Smooth muscle cell (in vitro differentiated cells): Measurements from ENCODE around the gene FOXD2. TPM values are rescaled to one million over a fixed set of nuclear protein-coding genes. Genes with fewer than 3 reads are reported as not detected.

Experiments used
- DNase-seq: peaks from one replicate; lab custom pipeline; 2025; ENCODE audit not compliant: unreplicated experiment; lab: John Stamatoyannopoulos, UW
- H2AFZ ChIP-seq: fragments of 200-600 bp; sonication (generic); 2 replicates; pipeline ENCODE4 v1.6.0; 2016; ENCODE audit warnings: antibody characterized with exemption, low read depth, mild to moderate bottlenecking
- H3F3A ChIP-seq: fragments of 200-600 bp; sonication (generic); 2 replicates; pipeline ENCODE4 v1.6.0; 2017; ENCODE audit warnings: antibody characterized with exemption, low read depth
- H3K27ac ChIP-seq: fragments of 200-600 bp; sonication (generic); 2 replicates; pipeline ENCODE4 v1.5.1; 2016; ENCODE audit warnings: low read depth, mild to moderate bottlenecking
- H3K27me3 ChIP-seq: fragments of 200-600 bp; sonication (generic); 2 replicates; pipeline ENCODE4 v1.6.1; 2016; ENCODE audit warnings: low read depth, mild to moderate bottlenecking
- H3K36me3 ChIP-seq: fragments of 200-600 bp; sonication (generic); 2 replicates; pipeline ENCODE4 v1.5.1; 2016; ENCODE audit warnings: low read depth
- H3K4me1 ChIP-seq: fragments of 200-600 bp; sonication (generic); 2 replicates; pipeline ENCODE4 v1.5.1; 2016; ENCODE audit warnings: low read depth
- H3K4me2 ChIP-seq: fragments of 200-600 bp; sonication (generic); 2 replicates; pipeline ENCODE4 v1.6.0; 2016; ENCODE audit warnings: mild to moderate bottlenecking
- H3K4me3 ChIP-seq: fragments of 200-600 bp; sonication (generic); 2 replicates; pipeline ENCODE4 v1.5.1; 2016; ENCODE audit warnings: mild to moderate bottlenecking
- H3K79me2 ChIP-seq: fragments of 200-600 bp; sonication (generic); 2 replicates; pipeline ENCODE4 v1.6.0; 2016; ENCODE audit warnings: low read depth, mild to moderate bottlenecking
- H3K9ac ChIP-seq: fragments of 200-600 bp; sonication (generic); 2 replicates; pipeline ENCODE4 v1.6.0; 2016; ENCODE audit warnings: low read depth
- H3K9me3 ChIP-seq: fragments of 200-600 bp; sonication (generic); replicated peaks from 2 replicates; pipeline ENCODE4 v1.5.1; 2016; ENCODE audit warnings: low read depth
- H4K20me1 ChIP-seq: fragments of 200-600 bp; sonication (generic); 2 replicates; pipeline ENCODE4 v1.6.0; 2016; ENCODE audit warnings: low read depth
- CTCF ChIP-seq: fragments of 200-600 bp; sonication (generic); IDR thresholded peaks from 2 replicates; pipeline ENCODE4 v1.5.1; 2017; ENCODE audit warnings: borderline replicate concordance, mild to moderate bottlenecking, antibody characterized with exemption; ENCODE audit not compliant: insufficient read depth, poor library complexity, severe bottlenecking
- WGBS: methylation state at CpG from one replicate; pipeline ENCODE4 v1.1.7; 2016; ENCODE audit warnings: low lambda C conversion rate; 5-methylcytosine and 5-hydroxymethylcytosine counted together
- polyA plus RNA-seq: library from polyadenylated mRNA; unstranded; fragments of >200 nt; fragmentation: Nextera tagmentation; extraction: Ambion mirVana; gene quantifications from 2 replicates; pipeline ENCODE4 v1.2.1, GENCODE V29; 2016
- total RNA-seq: library from RNA; depleted of rRNA; stranded (reverse); fragments of >200 nt; gene quantifications from 2 replicates; pipeline ENCODE4 v1.2.3, GENCODE V29; 2014

FOXD2 gene
- total and polyA plus RNA-seq, 2 experiments from 2014 or later = 0.09 TPM; not detected in 1

DNA sequence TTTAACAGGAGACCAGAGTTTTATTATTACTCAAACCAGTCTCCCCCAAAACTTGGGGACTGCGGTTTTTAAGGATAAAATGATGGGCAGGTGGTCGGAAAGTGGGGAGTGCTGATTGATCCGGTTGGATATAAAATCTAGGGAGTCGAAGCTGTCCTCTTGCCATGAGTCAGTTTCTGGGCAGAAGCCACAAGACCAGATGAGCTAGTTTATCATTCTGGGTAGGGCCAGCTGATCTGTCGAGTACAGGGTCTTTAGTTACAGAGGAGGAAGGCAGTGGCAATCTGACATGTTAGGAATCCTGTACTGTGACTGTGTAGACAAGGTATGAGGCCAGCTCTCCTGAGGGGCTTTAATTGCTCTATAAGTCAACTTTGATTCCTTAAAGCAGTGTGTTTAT, 44.7 kb upstream of the FOXD2 start:
- Histone ChIP-seq H4K20me1 (no peaks in the 10 kb centered on the region), H3K9me3 (no peaks in the 10 kb centered on the region), H3K27ac (no peak overlapping the region), H3K9ac (no peak overlapping the region), H3K4me1 (no peaks in the 10 kb centered on the region), H3K4me2 (no peak overlapping the region), H3K79me2 (no peaks in the 10 kb centered on the region), H3F3A (no peaks in the 10 kb centered on the region), H2AFZ (no peak overlapping the region), H3K27me3 (peaks cover 83% of the 10 kb centered on the region), H3K36me3 (no peaks in the 10 kb centered on the region), H3K4me3 (no peak overlapping the region)
- WGBS = 73% methylated on average over 5 of the region's 5 CpGs
- no peak for DNase-seq
- TF ChIP-seq CTCF = no peak

GRCh38 chr1:47395433-47395832, 42.4 kb upstream of the FOXD2 start:
- Histone ChIP-seq H2AFZ (no peak overlapping the region), H3K9ac (no peak overlapping the region), H3F3A (no peaks in the 10 kb centered on the region), H3K4me2 (no peak overlapping the region), H4K20me1 (no peaks in the 10 kb centered on the region), H3K79me2 (no peaks in the 10 kb centered on the region), H3K9me3 (no peaks in the 10 kb centered on the region), H3K36me3 (no peaks in the 10 kb centered on the region), H3K27me3 (peaks cover 97% of the 10 kb centered on the region), H3K27ac (no peak overlapping the region), H3K4me3 (no peak overlapping the region), H3K4me1 (no peaks in the 10 kb centered on the region)
- no peak for DNase-seq
- 82% methylated on average over 3 of the region's 3 CpGs for WGBS
- TF ChIP-seq CTCF = no peak

- 93% methylated on average over 6 of the region's 6 CpGs for WGBS
- Histone ChIP-seq H2AFZ (no peak overlapping the region), H3F3A (no peaks in the 10 kb centered on the region), H4K20me1 (no peaks in the 10 kb centered on the region), H3K4me3 (no peak overlapping the region), H3K4me1 (no peaks in the 10 kb centered on the region), H3K79me2 (no peaks in the 10 kb centered on the region), H3K36me3 (no peaks in the 10 kb centered on the region), H3K27ac (no peak overlapping the region), H3K9me3 (no peaks in the 10 kb centered on the region), H3K27me3 (peaks cover 99% of the 10 kb centered on the region), H3K9ac (no peak overlapping the region), H3K4me2 (no peak overlapping the region)
- DNase-seq = no peak
- TF ChIP-seq CTCF = no peak
Measured at GRCh38 chr1:47396671-47397196, 41.1 kb upstream of the FOXD2 start.

GRCh38 chr1:47399138-47399845, 38.6 kb upstream of the FOXD2 start:
- no peaks in the 10 kb centered on the region for H3K79me2 ChIP-seq
- no peaks in the 10 kb centered on the region for H3K9me3 ChIP-seq
- H3K27ac ChIP-seq = no peak overlapping the region
- WGBS = 86% methylated on average over 4 of the region's 4 CpGs
- H3K4me2 ChIP-seq = no peak overlapping the region
- no peaks in the 10 kb centered on the region for H3K36me3 ChIP-seq
- H3K4me3 ChIP-seq = no peak overlapping the region
- no peak for TF ChIP-seq CTCF
- no peak overlapping the region for H3K9ac ChIP-seq
- no peaks in the 10 kb centered on the region for H3F3A ChIP-seq
- no peak overlapping the region for H2AFZ ChIP-seq
- H3K4me1 ChIP-seq = no peaks in the 10 kb centered on the region
- H4K20me1 ChIP-seq = no peaks in the 10 kb centered on the region
- DNase-seq = no peak
- peaks cover 92% of the 10 kb centered on the region for H3K27me3 ChIP-seq
